Activated T-cell treated with anti-CD3 and anti-CD28 coated beads, Interleukin-2, amount 50 U/mL, for 48 hours (primary cell): ENCODE results near the gene CHCHD6.
A peak's percentile ranks its signal among the peaks of the same experiment; 100 is the strongest.

ENCODE experiments used
- DNase-seq, 2 experiments: peaks; one replicate each; pipeline ENCODE4 v3.0.0-alpha.2; 2020

The CHCHD6 gene

GRCh38 chr3:126745760-126746394, 41.8 kb downstream of the CHCHD6 start:
- DNase-seq: no peak

GRCh38 chr3:126746395-126747177, 42.5 kb downstream of the CHCHD6 start:
- DNase-seq: no peak

- DNase-seq: no peak
These were observed 43.7 kb downstream of the CHCHD6 start for GRCh38 chr3:126747768-126748167.

GRCh38 chr3:126748701-126749546, 44.9 kb downstream of the CHCHD6 start:
- DNase-seq: no peak

- no peak for DNase-seq
These were observed 45.5 kb downstream of the CHCHD6 start for GRCh38 chr3:126749547-126749875.

GRCh38 chr3:126749931-126750755, 46.1 kb downstream of the CHCHD6 start:
- DNase-seq: no peak

GRCh38 chr3:126750756-126751121, 46.7 kb downstream of the CHCHD6 start:
- DNase-seq: no peak

GRCh38 chr3:126751611-126752302, 47.7 kb downstream of the CHCHD6 start:
- DNase-seq: no peak

GRCh38 chr3:126752303-126753190, 48.5 kb downstream of the CHCHD6 start:
- DNase-seq: peak; percentile 69 to 73

GRCh38 chr3:126753191-126754160, 49.4 kb downstream of the CHCHD6 start:
- DNase-seq: no peak

GRCh38 chr3:126755866-126756265, 51.8 kb downstream of the CHCHD6 start:
- DNase-seq: no peak

GRCh38 chr3:126758026-126758425, 54.0 kb downstream of the CHCHD6 start:
- DNase-seq: no peak

- no peak for DNase-seq
These were observed 54.8 kb downstream of the CHCHD6 start for GRCh38 chr3:126758882-126759281.

GRCh38 chr3:126760541-126760940, 56.5 kb downstream of the CHCHD6 start:
- no peak for DNase-seq

GRCh38 chr3:126763035-126763434, 59.0 kb downstream of the CHCHD6 start:
- DNase-seq: no peak

- no peak for DNase-seq
These were observed 61.4 kb downstream of the CHCHD6 start for GRCh38 chr3:126765187-126766069.

GRCh38 chr3:126766653-126767052, 62.6 kb downstream of the CHCHD6 start:
- DNase-seq: no peak

- no peak for DNase-seq
These were observed 64.9 kb downstream of the CHCHD6 start for GRCh38 chr3:126768903-126769302.

GRCh38 chr3:126770096-126770495, 66.1 kb downstream of the CHCHD6 start:
- DNase-seq: no peak
